ENCODE data around the gene EXOC2. TPM values are rescaled to one million over a fixed set of nuclear protein-coding genes. Genes with fewer than 3 reads are reported as not detected.

EXOC2 gene
- polyA plus RNA-seq, 1 donor (not counting 4 experiments of a cell fraction or from before 2014, with no cell fraction given), result 28.4 TPM

DNA sequence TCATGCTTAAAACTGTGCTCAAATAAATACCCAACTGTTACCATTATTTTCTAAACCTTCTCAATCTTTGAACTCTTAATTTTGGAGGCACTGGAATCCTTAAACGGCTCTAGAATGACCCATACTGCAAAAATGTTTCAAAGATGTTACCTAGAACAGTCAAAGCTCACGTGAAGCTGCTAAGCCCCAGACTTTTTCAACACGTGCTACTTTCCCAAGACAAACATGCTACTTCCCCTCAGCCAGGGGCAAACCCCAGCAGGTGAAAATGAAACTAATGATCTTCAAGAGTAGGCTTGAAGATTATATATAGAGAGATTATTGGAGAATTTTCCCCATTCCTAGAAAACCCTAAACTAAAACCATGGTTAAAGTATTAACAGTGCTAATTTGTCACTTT is 64.2 kb downstream of the EXOC2 start:
- FAIRE-seq (no peak), DNase-seq (ENCODE audit: low read depth, low spot score) (no peak)
- no peaks in the 10 kb centered on the region for H3K9me3 ChIP-seq (ENCODE audit: control insufficient read depth, low read depth, low read length)
- H3K27me3 ChIP-seq (ENCODE audit: control insufficient read depth, extremely low read depth, insufficient read depth, low read length), result no peaks in the 10 kb centered on the region
- no peaks in the 10 kb centered on the region for H3K79me2 ChIP-seq (ENCODE audit: control insufficient read depth, insufficient read depth, low read length)
- H4K20me1 ChIP-seq (ENCODE audit: control insufficient read depth, extremely low read depth, insufficient read depth, low read length), result no peaks in the 10 kb centered on the region
- H3K9me1 ChIP-seq (ENCODE audit: control insufficient read depth, extremely low read depth, insufficient read depth, low read length), result no peaks in the 10 kb centered on the region
- no peaks in the 10 kb centered on the region for H3K4me1 ChIP-seq (ENCODE audit: control insufficient read depth, extremely low read depth, insufficient read depth, low read length)
- H3K4me2 ChIP-seq (ENCODE audit: control insufficient read depth, extremely low read depth, insufficient read depth, low read depth, low read length), result no peak overlapping the region
- dilution Hi-C loops (cut with MboI; ENCODE audit: extremely low pct_ligation_motif_present, low sequenced_read_pairs), result no loop called here
- H2AFZ ChIP-seq (ENCODE audit: control insufficient read depth, low read length), result no peak overlapping the region
- TF ChIP-seq, protein P1, sequence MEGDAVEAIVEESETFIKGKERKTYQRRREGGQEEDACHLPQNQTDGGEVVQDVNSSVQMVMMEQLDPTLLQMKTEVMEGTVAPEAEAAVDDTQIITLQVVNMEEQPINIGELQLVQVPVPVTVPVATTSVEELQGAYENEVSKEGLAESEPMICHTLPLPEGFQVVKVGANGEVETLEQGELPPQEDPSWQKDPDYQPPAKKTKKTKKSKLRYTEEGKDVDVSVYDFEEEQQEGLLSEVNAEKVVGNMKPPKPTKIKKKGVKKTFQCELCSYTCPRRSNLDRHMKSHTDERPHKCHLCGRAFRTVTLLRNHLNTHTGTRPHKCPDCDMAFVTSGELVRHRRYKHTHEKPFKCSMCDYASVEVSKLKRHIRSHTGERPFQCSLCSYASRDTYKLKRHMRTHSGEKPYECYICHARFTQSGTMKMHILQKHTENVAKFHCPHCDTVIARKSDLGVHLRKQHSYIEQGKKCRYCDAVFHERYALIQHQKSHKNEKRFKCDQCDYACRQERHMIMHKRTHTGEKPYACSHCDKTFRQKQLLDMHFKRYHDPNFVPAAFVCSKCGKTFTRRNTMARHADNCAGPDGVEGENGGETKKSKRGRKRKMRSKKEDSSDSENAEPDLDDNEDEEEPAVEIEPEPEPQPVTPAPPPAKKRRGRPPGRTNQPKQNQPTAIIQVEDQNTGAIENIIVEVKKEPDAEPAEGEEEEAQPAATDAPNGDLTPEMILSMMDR (optimal IDR thresholded peaks at IDR 0.05 in 1 of 3, IDR thresholded peaks at IDR 0.05 in 1 of 3, conservative IDR thresholded peaks at IDR 0.05 in 1 of 3; ENCODE audit: extremely low read depth in 1 of 3, insufficient read depth in 2 of 3, low read length in 3 of 3), result no peak
- no peak for TF ChIP-seq EZH2 (IDR thresholded peaks at IDR 0.05; ENCODE audit: low read length)
- peaks cover 2 to 6% of the 10 kb centered on the region in 2 experiments for H3K36me3 ChIP-seq (ENCODE audit: control insufficient read depth in 2 of 2, extremely low read depth in 1 of 2, insufficient read depth in 2 of 2, low read length in 2 of 2)
- H3K9ac ChIP-seq (ENCODE audit: control insufficient read depth, extremely low read depth, insufficient read depth, low read length), result no peak overlapping the region
- H3K4me3 ChIP-seq (ENCODE audit: control insufficient read depth in 2 of 3, extremely low read depth in 1 of 3, insufficient read depth in 2 of 3, low read depth in 1 of 3, low read length in 3 of 3), result no peak overlapping the region
- H3K27ac ChIP-seq (ENCODE audit: control insufficient read depth, insufficient read depth, low read length), result no peak overlapping the region

DNA sequence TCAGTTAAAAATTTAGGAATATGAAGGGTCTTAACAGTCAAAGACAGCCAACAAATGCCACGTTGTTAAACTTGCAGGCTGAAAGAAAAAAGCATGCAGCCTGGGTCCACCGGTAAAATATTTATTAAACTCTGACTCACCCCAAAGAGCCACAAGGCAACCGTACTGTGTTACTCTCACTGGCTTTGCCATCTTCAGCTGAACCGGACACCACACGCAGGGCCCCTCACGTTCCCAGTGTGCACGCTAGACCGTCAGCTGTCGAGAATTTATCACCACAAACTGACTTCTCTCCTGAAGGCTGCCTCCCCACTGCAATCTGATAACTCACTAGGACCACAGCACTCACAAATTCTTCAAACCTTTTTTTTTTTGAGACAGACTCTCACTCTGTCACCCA is 66.7 kb downstream of the EXOC2 start:
- TF ChIP-seq EZH2 (IDR thresholded peaks at IDR 0.05; ENCODE audit: low read length), result no peak
- TF ChIP-seq, protein P1 (optimal IDR thresholded peaks at IDR 0.05 in 1 of 3, IDR thresholded peaks at IDR 0.05 in 1 of 3, conservative IDR thresholded peaks at IDR 0.05 in 1 of 3; ENCODE audit: extremely low read depth in 1 of 3, insufficient read depth in 2 of 3, low read length in 3 of 3), result no peak
- DNase-seq (ENCODE audit: low read depth, low spot score) (no peak), FAIRE-seq (no peak)
- H3K36me3 ChIP-seq (ENCODE audit: control insufficient read depth in 2 of 2, extremely low read depth in 1 of 2, insufficient read depth in 2 of 2, low read length in 2 of 2), result peaks cover 3% of the 10 kb centered on the region in 2 experiments
- H3K27ac ChIP-seq (ENCODE audit: control insufficient read depth, insufficient read depth, low read length), result no peak overlapping the region
- H3K9me3 ChIP-seq (ENCODE audit: control insufficient read depth, low read depth, low read length), result no peaks in the 10 kb centered on the region
- no peak overlapping the region for H3K9ac ChIP-seq (ENCODE audit: control insufficient read depth, extremely low read depth, insufficient read depth, low read length)
- H3K79me2 ChIP-seq (ENCODE audit: control insufficient read depth, insufficient read depth, low read length), result no peaks in the 10 kb centered on the region
- no peaks in the 10 kb centered on the region for H3K4me1 ChIP-seq (ENCODE audit: control insufficient read depth, extremely low read depth, insufficient read depth, low read length)
- H3K27me3 ChIP-seq (ENCODE audit: control insufficient read depth, extremely low read depth, insufficient read depth, low read length), result no peaks in the 10 kb centered on the region
- dilution Hi-C loops (cut with MboI; ENCODE audit: extremely low pct_ligation_motif_present, low sequenced_read_pairs), result no loop called here
- H2AFZ ChIP-seq (ENCODE audit: control insufficient read depth, low read length), result no peak overlapping the region
- peaks cover 2% of the 10 kb centered on the region for H4K20me1 ChIP-seq (ENCODE audit: control insufficient read depth, extremely low read depth, insufficient read depth, low read length)
- no peak overlapping the region for H3K4me3 ChIP-seq (ENCODE audit: control insufficient read depth in 2 of 3, extremely low read depth in 1 of 3, insufficient read depth in 2 of 3, low read depth in 1 of 3, low read length in 3 of 3)
- no peak overlapping the region for H3K4me2 ChIP-seq (ENCODE audit: control insufficient read depth, extremely low read depth, insufficient read depth, low read depth, low read length)
- H3K9me1 ChIP-seq (ENCODE audit: control insufficient read depth, extremely low read depth, insufficient read depth, low read length), result no peaks in the 10 kb centered on the region

Data from keratinocyte (primary cell).